HG03571 (cell line): Measurements from ENCODE around the gene SELENOO.
"Not testable (repeated sequence)": the region's sequence is repeated elsewhere in the genome, so short reads cannot be mapped to it uniquely, and the experiment has no call there.

Experiments
- ATAC-seq: cut with Tn5 transposase; IDR thresholded peaks from one replicate; pipeline ENCODE4 v1.9.1; 2021; ENCODE audit not compliant: unreplicated experiment

The SELENOO gene

GRCh38 chr22:50198624-50199017 lies 2.2 kb upstream of the SELENOO start:
- no peak for ATAC-seq

- ATAC-seq: no peak
Measured at GRCh38 chr22:50199251-50199721, 1.5 kb upstream of the SELENOO start.

GRCh38 chr22:50199829-50200460 lies 866 bp upstream of the SELENOO start:
- ATAC-seq: no peak

GRCh38 chr22:50201191-50202129 lies 649 bp downstream of the SELENOO start:
- peak; percentile 12 for ATAC-seq

- no peak for ATAC-seq
Measured at GRCh38 chr22:50202130-50202666, 1.4 kb downstream of the SELENOO start.

GRCh38 chr22:50203288-50203687 lies 2.5 kb downstream of the SELENOO start:
- no peak for ATAC-seq

- ATAC-seq: no peak
Measured at GRCh38 chr22:50204571-50204970, 3.8 kb downstream of the SELENOO start.

- ATAC-seq: not testable (repeated sequence)
Measured at GRCh38 chr22:50204998-50205397, 4.2 kb downstream of the SELENOO start.

GRCh38 chr22:50205781-50206569 lies 5.2 kb downstream of the SELENOO start:
- no peak for ATAC-seq

- ATAC-seq: no peak
Measured at GRCh38 chr22:50206599-50206998, 5.8 kb downstream of the SELENOO start.

GRCh38 chr22:50207383-50208140 lies 6.8 kb downstream of the SELENOO start:
- ATAC-seq: no peak

GRCh38 chr22:50208430-50208938 lies 7.7 kb downstream of the SELENOO start:
- ATAC-seq: no peak

GRCh38 chr22:50208939-50209892 lies 8.4 kb downstream of the SELENOO start:
- ATAC-seq: no peak

GRCh38 chr22:50209893-50210292 lies 9.1 kb downstream of the SELENOO start:
- ATAC-seq: no peak

- ATAC-seq: no peak
Measured at GRCh38 chr22:50210378-50211139, 9.7 kb downstream of the SELENOO start.

GRCh38 chr22:50211147-50211546 lies 10.3 kb downstream of the SELENOO start:
- no peak for ATAC-seq

- ATAC-seq: no peak
Measured at GRCh38 chr22:50213263-50213662, 12.5 kb downstream of the SELENOO start.
